Measurements from ENCODE around the gene ARHGAP24.
A peak's percentile ranks its signal among the peaks of the same experiment; 100 is the strongest.

The ARHGAP24 gene

DNA sequence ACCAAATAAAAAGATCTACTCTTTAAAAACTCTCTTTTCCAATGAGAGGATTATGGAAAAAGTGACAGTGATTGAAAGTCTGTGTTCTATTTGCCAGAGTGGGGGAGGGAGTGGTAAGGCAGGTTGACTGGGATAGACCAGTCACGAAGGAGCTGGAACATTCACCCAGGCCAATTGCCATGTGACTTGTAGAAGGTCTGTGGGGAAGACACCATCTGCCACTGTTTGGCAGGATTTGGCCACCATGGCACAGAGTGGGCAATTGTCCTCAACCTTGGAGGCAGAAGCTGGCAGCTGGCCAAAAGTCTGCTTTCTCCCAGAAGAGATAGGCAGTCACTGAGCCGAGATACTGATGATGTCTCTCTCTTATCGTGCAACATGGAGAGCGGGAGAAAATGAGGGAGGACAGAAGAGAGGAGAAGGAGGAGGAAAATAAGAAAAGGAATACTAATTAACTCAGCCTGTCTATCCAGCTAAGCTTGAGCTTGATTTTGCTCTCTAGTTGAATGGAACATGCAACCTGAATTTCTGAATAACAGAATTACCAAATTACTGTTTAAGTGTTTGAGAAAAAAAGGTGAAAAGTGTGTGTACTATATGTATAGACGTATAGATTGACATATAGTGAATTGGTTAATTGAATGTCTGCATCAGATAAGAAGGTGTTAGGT lies 267.1 kb downstream of the ARHGAP24 start:
- no peak for DNase-seq (ENCODE audit: low read depth, low spot score)
- no peak overlapping the region for H3K4me3 ChIP-seq (ENCODE audit: low read depth, low read length)
- TF ChIP-seq, protein P1, sequence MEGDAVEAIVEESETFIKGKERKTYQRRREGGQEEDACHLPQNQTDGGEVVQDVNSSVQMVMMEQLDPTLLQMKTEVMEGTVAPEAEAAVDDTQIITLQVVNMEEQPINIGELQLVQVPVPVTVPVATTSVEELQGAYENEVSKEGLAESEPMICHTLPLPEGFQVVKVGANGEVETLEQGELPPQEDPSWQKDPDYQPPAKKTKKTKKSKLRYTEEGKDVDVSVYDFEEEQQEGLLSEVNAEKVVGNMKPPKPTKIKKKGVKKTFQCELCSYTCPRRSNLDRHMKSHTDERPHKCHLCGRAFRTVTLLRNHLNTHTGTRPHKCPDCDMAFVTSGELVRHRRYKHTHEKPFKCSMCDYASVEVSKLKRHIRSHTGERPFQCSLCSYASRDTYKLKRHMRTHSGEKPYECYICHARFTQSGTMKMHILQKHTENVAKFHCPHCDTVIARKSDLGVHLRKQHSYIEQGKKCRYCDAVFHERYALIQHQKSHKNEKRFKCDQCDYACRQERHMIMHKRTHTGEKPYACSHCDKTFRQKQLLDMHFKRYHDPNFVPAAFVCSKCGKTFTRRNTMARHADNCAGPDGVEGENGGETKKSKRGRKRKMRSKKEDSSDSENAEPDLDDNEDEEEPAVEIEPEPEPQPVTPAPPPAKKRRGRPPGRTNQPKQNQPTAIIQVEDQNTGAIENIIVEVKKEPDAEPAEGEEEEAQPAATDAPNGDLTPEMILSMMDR (IDR thresholded peaks at IDR 0.05; ENCODE audit: low read depth, low read length) = no peak
- in situ Hi-C loops (cut with HindIII; ENCODE audit: low sequenced_read_pairs) = no loop called here

- TF ChIP-seq, protein P1 (IDR thresholded peaks at IDR 0.05; ENCODE audit: low read depth, low read length) = no peak
- in situ Hi-C loops (cut with HindIII; ENCODE audit: low sequenced_read_pairs) = no loop called here
- H3K4me3 ChIP-seq (ENCODE audit: low read depth, low read length) = no peak overlapping the region
- peak; percentile 56 for DNase-seq (ENCODE audit: low read depth, low spot score)
Observed at GRCh38 chr4:85744950-85745349, 270.0 kb downstream of the ARHGAP24 start.

- no peak for DNase-seq (ENCODE audit: low read depth, low spot score)
- in situ Hi-C loops (cut with HindIII; ENCODE audit: low sequenced_read_pairs) = no loop called here
- no peak overlapping the region for H3K4me3 ChIP-seq (ENCODE audit: low read depth, low read length)
- TF ChIP-seq, protein P1 (IDR thresholded peaks at IDR 0.05; ENCODE audit: low read depth, low read length) = no peak
Observed at GRCh38 chr4:85745939-85746338, 271.0 kb downstream of the ARHGAP24 start.

- in situ Hi-C loops (cut with HindIII; ENCODE audit: low sequenced_read_pairs) = no loop called here
- DNase-seq (ENCODE audit: low read depth, low spot score) = peak; percentile 88
- H3K4me3 ChIP-seq (ENCODE audit: low read depth, low read length) = no peak overlapping the region
Observed at GRCh38 chr4:85747882-85748491, 273.0 kb downstream of the ARHGAP24 start.

GRCh38 chr4:85748654-85749053 lies 273.7 kb downstream of the ARHGAP24 start:
- peak; percentile 52 for DNase-seq (ENCODE audit: low read depth, low spot score)
- no peak overlapping the region for H3K4me3 ChIP-seq (ENCODE audit: low read depth, low read length)
- in situ Hi-C loops (cut with HindIII; ENCODE audit: low sequenced_read_pairs) = no loop called here
- TF ChIP-seq, protein P1 (IDR thresholded peaks at IDR 0.05; ENCODE audit: low read depth, low read length) = no peak

More at GRCh38 chr4:85747882-85748491, 273.0 kb downstream of the ARHGAP24 start:
- TF ChIP-seq, protein P1 (IDR thresholded peaks at IDR 0.05; ENCODE audit: low read depth, low read length) = peak; percentile 83

DNA sequence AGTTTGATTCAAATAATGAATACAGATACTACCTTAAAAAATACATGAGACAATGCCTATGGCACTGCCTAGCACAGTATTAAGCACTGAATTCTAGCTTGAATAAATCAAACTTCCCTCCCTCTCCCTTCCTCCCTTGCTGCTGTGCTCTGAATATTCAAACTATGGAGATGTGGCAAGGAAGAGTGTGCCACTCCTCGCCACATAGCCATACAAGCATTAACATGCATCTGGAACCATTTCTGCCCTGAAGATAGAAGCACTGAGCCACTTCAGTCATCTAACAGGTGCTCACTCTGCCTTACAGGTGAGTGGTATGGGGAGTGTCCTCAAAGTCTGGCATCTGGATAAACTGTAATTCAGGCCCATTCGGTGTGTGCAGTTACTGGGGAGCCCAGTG lies 276.9 kb downstream of the ARHGAP24 start:
- H3K4me3 ChIP-seq (ENCODE audit: low read depth, low read length) = no peak overlapping the region
- in situ Hi-C loops (cut with HindIII; ENCODE audit: low sequenced_read_pairs) = no loop called here
- TF ChIP-seq, protein P1 (IDR thresholded peaks at IDR 0.05; ENCODE audit: low read depth, low read length) = no peak
- no peak for DNase-seq (ENCODE audit: low read depth, low spot score)

All from astrocyte of the spinal cord (primary cell).